Activated CD4-positive, CD25-positive, alpha-beta regulatory T cell treated with anti-CD3 and anti-CD28 coated beads, Interleukin-2, amount 50 U/mL, for 72 hours (primary cell): Measurements from ENCODE around the gene ANKRD28.
"Not testable (repeated sequence)": the region's sequence is repeated elsewhere in the genome, so short reads cannot be mapped to it uniquely, and the experiment has no call there.

Experiments used
- DNase-seq: peaks from one replicate; pipeline ENCODE4 v3.0.0; 2021

The ANKRD28 gene

GRCh38 chr3:15797642-15798303, at the start of gene ANKRD28:
Gene ANKRD28 (minus strand): TSS chr3:15797979. CDS start chr3:15796521, 1,458 bp downstream.
- DNase-seq, result no peak

GRCh38 chr3:15847239-15847638, 49.5 kb upstream of the ANKRD28 start:
- DNase-seq, result no peak

- DNase-seq, result no peak
Observed at GRCh38 chr3:15846606-15847005, 48.8 kb upstream of the ANKRD28 start.

DNA sequence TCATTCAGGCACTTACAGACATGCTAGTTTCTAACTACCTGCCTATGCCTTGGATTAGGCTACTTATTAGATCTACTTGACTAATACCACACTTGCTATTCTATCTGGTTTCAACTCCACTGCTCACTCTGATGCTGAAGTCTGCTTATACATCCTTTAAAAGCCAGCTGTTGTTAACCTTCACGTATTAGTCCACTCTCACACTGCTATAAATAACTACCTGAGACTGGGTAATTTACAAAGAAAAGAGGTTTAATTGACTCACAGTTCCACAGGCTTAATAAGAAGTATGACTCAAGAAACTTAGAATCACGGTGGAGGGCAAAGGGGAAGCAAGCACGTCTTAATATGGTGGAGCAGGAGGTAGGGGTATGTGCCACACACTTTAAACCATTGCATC, 47.7 kb upstream of the ANKRD28 start:
- DNase-seq, result no peak

- DNase-seq, result no peak
Observed at GRCh38 chr3:15844889-15845288, 47.1 kb upstream of the ANKRD28 start.

DNA sequence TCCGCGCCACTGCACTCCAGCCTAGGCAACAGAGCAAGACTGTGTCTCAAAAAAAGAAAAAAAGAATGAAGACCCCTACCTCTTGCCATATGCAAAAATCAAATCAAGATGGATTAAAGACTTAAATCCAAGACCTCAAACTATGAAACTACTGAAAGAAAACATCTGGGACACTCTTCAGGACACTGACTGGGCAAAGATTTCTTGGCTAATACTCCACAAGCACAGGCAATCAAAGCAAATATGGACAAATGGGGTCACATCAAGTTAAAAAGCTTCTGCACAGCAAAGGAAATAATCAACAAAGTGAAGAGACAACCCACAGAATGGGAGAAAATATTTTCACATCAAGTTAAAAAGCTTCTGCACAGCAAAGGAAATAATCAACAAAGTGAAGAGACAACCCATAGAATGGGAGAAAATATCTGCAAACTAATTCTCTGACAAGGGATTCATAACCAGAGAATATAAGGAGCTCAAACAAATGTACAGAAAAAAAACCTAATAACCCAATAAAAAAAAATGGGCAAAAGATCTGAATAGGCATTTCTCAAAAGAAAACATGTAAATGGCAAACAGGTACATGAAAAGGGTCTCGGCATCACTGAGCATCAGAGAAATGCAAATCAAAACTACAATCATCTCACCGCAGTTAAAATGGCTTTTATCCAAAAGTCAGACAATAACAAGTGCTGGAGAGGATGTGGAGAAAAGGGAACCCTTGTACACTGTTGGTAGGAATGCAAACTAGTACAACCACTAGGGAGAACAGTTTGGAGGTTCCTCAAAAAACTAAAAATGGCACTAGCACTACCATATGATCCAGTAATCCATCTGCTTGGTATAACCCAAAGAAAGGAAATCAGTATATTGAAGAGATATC, 43.6 kb upstream of the ANKRD28 start:
- not testable (repeated sequence) for DNase-seq

DNA sequence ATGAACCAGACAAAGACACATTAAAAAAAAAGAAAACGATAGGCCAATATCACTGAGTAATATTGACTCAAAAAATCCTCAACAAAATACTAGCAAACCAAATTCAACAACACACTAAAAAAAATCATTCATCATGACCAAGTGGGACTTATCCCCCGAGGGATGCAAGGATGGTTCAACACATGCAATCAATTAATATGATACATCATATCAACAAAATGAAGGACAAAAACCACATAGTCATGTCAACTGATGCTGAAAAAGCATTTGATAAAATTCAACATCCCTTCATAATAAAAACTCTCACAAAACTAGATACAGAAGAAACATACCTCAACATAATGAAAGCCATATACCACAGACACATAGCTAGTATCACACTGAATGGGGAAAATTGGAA, 41.8 kb upstream of the ANKRD28 start:
- no peak for DNase-seq

GRCh38 chr3:15831927-15832326, 34.1 kb upstream of the ANKRD28 start:
- DNase-seq, result no peak

GRCh38 chr3:15825016-15825415, 27.2 kb upstream of the ANKRD28 start:
- DNase-seq, result no peak

GRCh38 chr3:15823092-15823491, 25.3 kb upstream of the ANKRD28 start:
- DNase-seq, result no peak

DNA sequence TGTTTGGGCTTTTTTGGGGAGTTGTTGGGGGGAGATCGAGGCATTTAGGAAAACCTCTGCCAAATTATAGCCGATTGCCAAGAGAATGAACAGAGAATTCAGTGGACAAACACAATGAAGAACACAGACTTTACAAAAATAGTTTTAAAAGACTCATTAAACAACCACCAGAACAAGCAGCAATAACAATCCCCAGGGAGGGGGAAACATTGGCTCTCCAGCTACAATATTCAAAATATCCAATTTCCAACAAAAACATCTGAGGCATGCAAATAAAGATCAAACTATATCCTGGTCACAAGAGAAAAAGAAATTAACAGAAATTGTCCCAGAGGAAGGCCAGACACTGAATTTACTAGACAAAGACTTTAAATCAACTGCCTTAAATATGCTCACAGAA, 24.5 kb upstream of the ANKRD28 start:
- DNase-seq, result no peak

DNA sequence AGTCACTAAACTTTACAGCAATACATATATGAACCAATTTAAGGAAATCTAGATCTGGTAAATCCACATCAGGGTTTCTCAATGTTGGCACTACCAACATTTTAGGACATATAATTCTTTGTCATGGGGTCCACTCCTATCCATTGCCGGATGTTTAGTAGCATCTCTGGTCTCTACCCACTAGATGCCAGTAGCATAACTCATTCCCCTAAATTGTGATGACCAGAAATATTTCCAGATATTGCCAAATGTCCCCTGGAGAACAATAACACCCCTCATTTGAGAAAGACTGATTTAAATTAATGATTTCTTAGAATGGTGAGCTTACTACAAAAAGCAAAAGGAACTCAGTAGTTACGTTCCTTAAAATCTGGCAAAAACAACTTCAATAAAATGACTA, 23.1 kb upstream of the ANKRD28 start:
- no peak for DNase-seq

DNA sequence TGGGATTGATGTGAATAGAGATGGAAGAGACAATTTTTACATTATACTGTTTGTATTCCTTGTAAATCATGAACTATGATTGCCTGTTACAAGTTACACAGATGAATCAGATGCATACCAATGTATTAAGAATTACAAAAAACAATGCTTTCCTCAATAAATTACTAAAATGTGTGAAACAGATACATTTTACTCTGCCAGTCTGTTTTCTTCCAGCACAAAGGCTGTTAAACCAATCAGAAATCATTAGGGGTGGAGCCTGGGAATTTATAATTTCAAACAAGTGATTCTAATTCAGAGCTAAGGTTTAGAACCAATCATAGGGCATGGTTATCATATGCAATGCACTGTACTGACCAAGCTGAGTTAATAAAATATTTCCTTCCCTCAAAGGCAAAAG, 21.8 kb upstream of the ANKRD28 start:
- no peak for DNase-seq

- no peak for DNase-seq
Observed at GRCh38 chr3:15819043-15819442, 21.3 kb upstream of the ANKRD28 start.

- no peak for DNase-seq
Observed at GRCh38 chr3:15815696-15816095, 17.9 kb upstream of the ANKRD28 start.

GRCh38 chr3:15813079-15813478, 15.3 kb upstream of the ANKRD28 start:
- DNase-seq, result not testable (repeated sequence)

- no peak for DNase-seq
Observed at GRCh38 chr3:15812183-15812582, 14.4 kb upstream of the ANKRD28 start.

DNA sequence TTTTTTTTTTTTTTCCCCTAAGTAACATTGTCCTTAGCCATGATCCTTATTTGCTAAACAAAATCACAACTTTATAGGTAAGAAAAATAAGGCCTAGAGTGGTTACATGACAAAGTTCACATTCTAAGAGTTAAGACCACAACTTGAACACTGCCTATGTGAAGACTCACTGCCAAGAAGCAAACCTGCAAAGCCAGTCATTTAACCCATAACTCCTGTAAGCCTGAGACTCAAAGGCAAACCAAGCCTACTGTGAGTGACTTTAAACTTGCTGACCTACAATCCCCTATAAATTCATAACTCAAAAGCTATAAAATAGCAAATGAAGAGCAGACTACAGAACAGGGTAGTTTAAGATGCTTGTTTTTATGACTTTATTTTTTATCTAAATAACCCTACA, 12.9 kb upstream of the ANKRD28 start:
- no peak for DNase-seq

GRCh38 chr3:15809313-15809712, 11.5 kb upstream of the ANKRD28 start:
- DNase-seq, result no peak

GRCh38 chr3:15808679-15809310, 11.0 kb upstream of the ANKRD28 start:
- no peak for DNase-seq

DNA sequence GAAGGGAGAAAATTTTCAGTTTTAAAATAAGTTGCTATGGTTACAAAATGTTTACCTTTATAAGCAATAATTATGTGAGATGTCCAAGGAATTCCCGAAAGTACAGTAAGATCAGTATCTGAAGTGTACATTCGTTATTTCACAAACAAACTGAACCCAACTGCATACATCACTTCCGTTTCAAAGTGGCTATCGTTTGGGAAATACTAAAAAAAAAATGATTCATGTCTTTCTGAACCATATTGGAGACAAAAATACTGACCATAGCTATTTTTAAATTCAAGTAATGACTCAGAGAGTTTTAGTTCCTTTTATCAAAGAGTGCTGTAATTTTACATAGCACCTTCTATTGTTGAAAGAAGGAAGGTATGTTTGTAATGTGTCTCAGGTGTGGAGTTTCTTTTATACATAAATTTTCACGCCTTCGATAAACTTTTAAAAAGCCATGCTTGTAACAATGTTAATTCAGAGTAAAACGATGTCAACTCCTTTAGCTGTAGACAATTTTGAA, 8.0 kb upstream of the ANKRD28 start:
- no peak for DNase-seq

- DNase-seq, result no peak
Observed at GRCh38 chr3:15804553-15805095, 6.8 kb upstream of the ANKRD28 start.

DNA sequence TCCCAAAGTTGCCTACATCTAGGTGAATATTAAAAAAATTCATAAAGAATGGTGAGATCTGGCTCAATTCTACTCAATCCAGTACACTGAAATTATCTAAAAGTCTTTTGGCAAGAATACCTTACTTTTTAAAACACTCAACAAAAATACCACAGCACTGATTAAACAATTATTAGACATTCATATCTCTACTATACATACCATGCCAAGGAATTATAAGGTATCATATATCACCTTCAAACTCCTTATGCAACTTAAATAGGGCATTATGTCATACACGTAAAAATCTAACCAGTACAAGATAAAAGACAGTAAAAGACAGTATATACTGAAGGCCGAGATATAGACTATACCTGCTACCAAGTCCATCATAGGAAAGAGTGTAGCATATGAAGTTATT, 6.1 kb upstream of the ANKRD28 start:
- no peak for DNase-seq
